Measurements from ENCODE around the gene CAPN6. TPM values are rescaled to one million over a fixed set of nuclear protein-coding genes. Genes with fewer than 3 reads are reported as not detected.

CAPN6 gene
- total RNA-seq, 3 donors from 2014 or later (not counting 1 experiment from before 2014, with no cell fraction given), result not detected

DNA sequence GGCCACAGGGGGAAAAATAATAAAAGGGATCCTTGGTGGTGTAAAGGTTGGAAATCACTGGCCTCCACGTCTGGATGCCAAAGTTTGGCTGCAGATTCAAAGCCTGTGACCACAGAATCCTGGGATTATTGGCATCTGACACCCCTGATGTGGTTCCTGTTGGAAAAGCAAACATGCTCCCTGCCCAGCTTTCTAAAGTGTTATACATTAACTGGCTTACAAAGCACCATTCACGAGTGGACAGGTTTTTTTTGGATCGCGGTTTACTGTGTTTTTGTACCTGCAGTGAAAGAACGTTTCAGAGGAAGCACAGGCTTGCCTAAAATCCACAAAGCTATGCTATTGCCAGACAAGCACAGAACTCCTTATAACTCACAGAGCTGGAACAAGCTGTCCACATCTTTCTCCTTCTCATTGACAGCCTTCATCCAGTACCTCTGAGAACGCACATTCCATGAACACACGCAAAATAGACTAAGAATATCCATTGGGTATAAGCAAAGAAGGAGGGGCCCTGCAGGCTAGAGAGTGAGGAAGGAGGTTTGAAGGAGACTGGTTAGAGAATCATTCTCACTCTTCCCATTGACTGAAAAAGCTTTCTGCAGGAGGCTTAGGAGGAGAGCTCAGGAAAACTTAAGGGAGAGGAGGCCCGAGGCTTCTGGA, 14.5 kb upstream of the CAPN6 start:
- no peak overlapping the region for H3K4me3 Mint-ChIP-seq
- WGBS (ENCODE audit: insufficient coverage), result 67% methylated on average over 5 of the region's 8 CpGs

DNA sequence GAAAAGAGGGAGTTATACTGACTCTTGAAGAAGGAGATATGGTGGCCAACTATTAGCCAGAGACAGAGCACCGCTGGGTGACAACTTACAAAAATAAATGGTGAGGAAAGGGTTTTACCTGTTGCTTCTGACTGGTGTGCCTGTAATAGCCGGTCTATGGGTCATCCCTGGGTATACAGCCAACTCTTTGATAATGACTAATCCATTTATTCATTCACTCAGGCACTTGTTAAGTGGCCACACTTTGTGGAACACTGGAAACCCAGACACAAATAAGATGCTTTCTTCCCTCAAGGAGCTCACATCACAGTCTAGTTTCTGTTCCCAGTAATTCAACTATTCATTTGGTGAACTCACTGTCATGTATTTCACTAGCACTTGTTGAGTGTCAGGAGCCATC, 13.2 kb upstream of the CAPN6 start:
- intact Hi-C loops (cut with micrococcal nuclease), result no loop called here
- no peaks in the 10 kb centered on the region for H3K4me1 Mint-ChIP-seq

More for the DNA sequence above, 14.5 kb upstream of the CAPN6 start:
- ATAC-seq (no peak), DNase-seq (no peak)
- Histone ChIP-seq H3K4me3 (ENCODE audit: low read length) (no peak overlapping the region), H3K9me3 (ENCODE audit: control insufficient read depth, insufficient read depth, low read length) (no peaks in the 10 kb centered on the region), H3K36me3 (ENCODE audit: control insufficient read depth, insufficient read depth, low read length) (no peaks in the 10 kb centered on the region), H3K27ac (ENCODE audit: low read length) (no peak overlapping the region), H3K27me3 (ENCODE audit: control insufficient read depth, insufficient read depth, low read length) (no peaks in the 10 kb centered on the region), H3K4me1 (ENCODE audit: control insufficient read depth, insufficient read depth, low read length) (no peaks in the 10 kb centered on the region)
- no peaks in the 10 kb centered on the region for H3K4me1 Mint-ChIP-seq
- TF ChIP-seq, protein P1, sequence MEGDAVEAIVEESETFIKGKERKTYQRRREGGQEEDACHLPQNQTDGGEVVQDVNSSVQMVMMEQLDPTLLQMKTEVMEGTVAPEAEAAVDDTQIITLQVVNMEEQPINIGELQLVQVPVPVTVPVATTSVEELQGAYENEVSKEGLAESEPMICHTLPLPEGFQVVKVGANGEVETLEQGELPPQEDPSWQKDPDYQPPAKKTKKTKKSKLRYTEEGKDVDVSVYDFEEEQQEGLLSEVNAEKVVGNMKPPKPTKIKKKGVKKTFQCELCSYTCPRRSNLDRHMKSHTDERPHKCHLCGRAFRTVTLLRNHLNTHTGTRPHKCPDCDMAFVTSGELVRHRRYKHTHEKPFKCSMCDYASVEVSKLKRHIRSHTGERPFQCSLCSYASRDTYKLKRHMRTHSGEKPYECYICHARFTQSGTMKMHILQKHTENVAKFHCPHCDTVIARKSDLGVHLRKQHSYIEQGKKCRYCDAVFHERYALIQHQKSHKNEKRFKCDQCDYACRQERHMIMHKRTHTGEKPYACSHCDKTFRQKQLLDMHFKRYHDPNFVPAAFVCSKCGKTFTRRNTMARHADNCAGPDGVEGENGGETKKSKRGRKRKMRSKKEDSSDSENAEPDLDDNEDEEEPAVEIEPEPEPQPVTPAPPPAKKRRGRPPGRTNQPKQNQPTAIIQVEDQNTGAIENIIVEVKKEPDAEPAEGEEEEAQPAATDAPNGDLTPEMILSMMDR (IDR thresholded peaks at IDR 0.05), result no peak
- peaks cover 0 to 6% of the 10 kb centered on the region in 2 donors for H3K27me3 Mint-ChIP-seq (ENCODE audit: low read depth in 2 of 2)
- H3K27ac Mint-ChIP-seq, result no peak overlapping the region
- no peaks in the 10 kb centered on the region for H3K9me3 Mint-ChIP-seq
- H3K36me3 Mint-ChIP-seq, result no peaks in the 10 kb centered on the region
- intact Hi-C loops (cut with micrococcal nuclease), result no loop called here

DNA sequence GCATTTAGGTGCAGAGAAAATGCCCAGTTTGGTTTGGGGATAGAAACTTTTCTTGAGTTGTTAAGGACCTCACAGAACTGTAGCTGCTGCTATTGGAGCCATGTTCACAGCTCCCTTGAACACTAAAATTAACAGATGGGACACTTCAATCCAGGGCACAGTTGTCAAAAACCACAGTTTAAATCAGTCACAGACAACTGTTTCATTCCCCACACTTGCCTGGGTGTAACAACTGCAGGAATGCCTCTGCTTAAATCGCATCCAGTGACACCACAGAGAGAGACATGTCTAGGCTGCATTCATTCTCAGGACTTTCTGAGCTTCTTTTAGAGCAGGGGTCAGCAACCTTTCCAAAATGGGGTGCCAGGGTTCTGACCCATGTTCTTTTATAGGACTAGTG, 12.7 kb upstream of the CAPN6 start:
- H3K27ac ChIP-seq (ENCODE audit: low read length), result no peak overlapping the region
- WGBS (ENCODE audit: insufficient coverage), result 90% methylated on average over 1 of the region's 1 CpG

More for the DNA sequence above, 13.2 kb upstream of the CAPN6 start:
- H3K36me3 Mint-ChIP-seq, result no peaks in the 10 kb centered on the region
- no peaks in the 10 kb centered on the region for H3K27me3 Mint-ChIP-seq (ENCODE audit: low read depth in 2 of 2)
- H3K4me3 Mint-ChIP-seq, result no peak overlapping the region
- H3K36me3 ChIP-seq (ENCODE audit: control insufficient read depth, insufficient read depth, low read length), result no peaks in the 10 kb centered on the region
- no peaks in the 10 kb centered on the region for H3K9me3 ChIP-seq (ENCODE audit: control insufficient read depth, insufficient read depth, low read length)
- no peak for ATAC-seq
- H3K4me3 ChIP-seq (ENCODE audit: low read length), result no peak overlapping the region
- no peaks in the 10 kb centered on the region for H3K27me3 ChIP-seq (ENCODE audit: control insufficient read depth, insufficient read depth, low read length)
- H3K9me3 Mint-ChIP-seq, result no peaks in the 10 kb centered on the region
- 73% methylated on average over 1 of the region's 2 CpGs for WGBS (ENCODE audit: insufficient coverage)
- no peaks in the 10 kb centered on the region for H3K4me1 ChIP-seq (ENCODE audit: control insufficient read depth, insufficient read depth, low read length)
- DNase-seq, result no peak
- TF ChIP-seq, protein P1 (IDR thresholded peaks at IDR 0.05), result no peak
- no peak overlapping the region for H3K27ac Mint-ChIP-seq
- H3K27ac ChIP-seq (ENCODE audit: low read length), result no peak overlapping the region

More for the DNA sequence above, 12.7 kb upstream of the CAPN6 start:
- Histone ChIP-seq H3K4me3 (ENCODE audit: low read length) (no peak overlapping the region), H3K36me3 (ENCODE audit: control insufficient read depth, insufficient read depth, low read length) (no peaks in the 10 kb centered on the region), H3K4me1 (ENCODE audit: control insufficient read depth, insufficient read depth, low read length) (no peaks in the 10 kb centered on the region), H3K9me3 (ENCODE audit: control insufficient read depth, insufficient read depth, low read length) (no peaks in the 10 kb centered on the region), H3K27me3 (ENCODE audit: control insufficient read depth, insufficient read depth, low read length) (no peaks in the 10 kb centered on the region)
- Mint-ChIP-seq H3K4me1 (no peaks in the 10 kb centered on the region), H3K9me3 (no peaks in the 10 kb centered on the region), H3K36me3 (no peaks in the 10 kb centered on the region), H3K27me3 (ENCODE audit: low read depth in 2 of 2) (no peaks in the 10 kb centered on the region), H3K4me3 (no peak overlapping the region), H3K27ac (no peak overlapping the region)
- DNase-seq (no peak), ATAC-seq (no peak)
- TF ChIP-seq, protein P1 (IDR thresholded peaks at IDR 0.05), result no peak
- intact Hi-C loops (cut with micrococcal nuclease), result no loop called here

Measured in natural killer cell (primary cell).